DOHH2 (cell line): ENCODE results near the gene MAP3K1.

Source experiments
- H3F3A ChIP-seq: fragments of 200-600 bp; sonication (generic), shearing (Covaris generic); 2 replicates; pipeline ENCODE4 v1.6.0; 2016; ENCODE audit warnings: antibody characterized with exemption, mild to moderate bottlenecking; ENCODE audit not compliant: control insufficient read depth, insufficient read depth
- H3K27ac ChIP-seq: fragments of 200-600 bp; sonication (generic); 2 replicates; pipeline ENCODE4 v1.5.1; 2014; ENCODE audit warnings: low read depth, mild to moderate bottlenecking, low read length, moderate library complexity
- H3K27me3 ChIP-seq: fragments of 200-600 bp; sonication (generic); 2 replicates; pipeline ENCODE4 v1.6.1; 2014; ENCODE audit warnings: mild to moderate bottlenecking, low read length, mixed read lengths; ENCODE audit not compliant: control insufficient read depth
- H3K36me3 ChIP-seq: fragments of 200-600 bp; sonication (generic); 2 replicates; pipeline ENCODE4 v1.6.1; 2014; ENCODE audit warnings: mild to moderate bottlenecking, low read length, moderate library complexity, mixed read lengths; ENCODE audit not compliant: control insufficient read depth
- H3K4me1 ChIP-seq: fragments of 200-600 bp; sonication (generic); 2 replicates; pipeline ENCODE4 v1.6.1; 2014; ENCODE audit warnings: mild to moderate bottlenecking, low read length, mixed read lengths; ENCODE audit not compliant: control insufficient read depth
- H3K4me2 ChIP-seq: fragments of 200-600 bp; sonication (generic); 2 replicates; pipeline ENCODE4 v1.6.0; 2014; ENCODE audit warnings: mild to moderate bottlenecking, low read length, moderate library complexity
- H3K4me3 ChIP-seq: fragments of 200-600 bp; sonication (generic); 2 replicates; pipeline ENCODE4 v1.5.1; 2014; ENCODE audit warnings: mild to moderate bottlenecking, low read length, mixed read lengths
- H3K79me2 ChIP-seq: fragments of 200-600 bp; sonication (generic); 2 replicates; pipeline ENCODE4 v1.6.1; 2014; ENCODE audit warnings: mild to moderate bottlenecking, low read length, mixed read lengths; ENCODE audit not compliant: control insufficient read depth
- H3K9me2 ChIP-seq: fragments of 200-600 bp; sonication (generic); replicated peaks from 2 replicates; pipeline ENCODE4 v1.6.1; 2014; ENCODE audit warnings: mild to moderate bottlenecking, low read length, mixed read lengths; ENCODE audit not compliant: control insufficient read depth
- H3K9me3 ChIP-seq: fragments of 200-600 bp; sonication (generic); 2 replicates; pipeline ENCODE4 v1.6.1; 2014; ENCODE audit warnings: antibody characterized with exemption, low read length, mixed read lengths; ENCODE audit not compliant: control insufficient read depth, insufficient read depth
- H4K20me1 ChIP-seq: fragments of 200-600 bp; sonication (generic); 2 replicates; pipeline ENCODE4 v1.6.0; 2014; ENCODE audit warnings: low read depth, mild to moderate bottlenecking, antibody characterized with exemption, low read length, moderate library complexity; ENCODE audit not compliant: control insufficient read depth, insufficient read depth
- CTCF ChIP-seq: fragments of 200-600 bp; sonication (generic); IDR thresholded peaks from one replicate; pipeline ENCODE4 v1.5.1; 2014; ENCODE audit warnings: antibody characterized with exemption, mild to moderate bottlenecking, low read depth, low read length; ENCODE audit not compliant: poor library complexity, severe bottlenecking
- EZH2phosphoT487 ChIP-seq: fragments of 200-600 bp; sonication (generic); IDR thresholded peaks from 2 replicates; pipeline ENCODE4 v1.6.1; 2017; ENCODE audit warnings: borderline replicate concordance, mild to moderate bottlenecking, antibody characterized with exemption, low read length, moderate library complexity, mixed read lengths

The MAP3K1 gene

DNA sequence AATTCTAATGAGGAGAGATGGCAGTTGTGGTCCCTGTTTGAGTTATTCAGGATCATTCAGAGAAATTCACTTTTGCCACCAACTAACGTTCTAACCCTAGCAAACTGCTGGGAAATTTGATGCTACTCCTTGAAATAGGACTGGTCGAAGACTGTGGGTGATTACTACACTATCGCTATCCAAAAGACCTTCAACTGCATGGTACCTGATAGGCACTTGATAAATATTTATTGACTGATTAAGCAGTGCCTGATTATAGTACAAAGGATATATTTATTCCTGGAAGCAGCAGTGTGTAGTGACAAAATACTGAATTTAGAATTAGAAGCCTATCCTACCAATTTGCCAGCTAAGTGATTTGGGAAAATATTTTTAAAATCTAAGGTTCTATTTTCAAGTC is 14.1 kb upstream of the MAP3K1 start:
- H4K20me1 ChIP-seq = no peaks in the 10 kb centered on the region
- no peak overlapping the region for H3K4me3 ChIP-seq
- H3K4me2 ChIP-seq = no peak overlapping the region
- no peaks in the 10 kb centered on the region for H3F3A ChIP-seq
- no peak for TF ChIP-seq EZH2phosphoT487
- TF ChIP-seq CTCF = no peak
- no peaks in the 10 kb centered on the region for H3K79me2 ChIP-seq
- H3K9me3 ChIP-seq = no peaks in the 10 kb centered on the region
- no peak overlapping the region for H3K27ac ChIP-seq
- no peaks in the 10 kb centered on the region for H3K9me2 ChIP-seq
- H3K4me1 ChIP-seq = no peaks in the 10 kb centered on the region
- H3K36me3 ChIP-seq = no peaks in the 10 kb centered on the region
- H3K27me3 ChIP-seq = no peaks in the 10 kb centered on the region

- no peak overlapping the region for H3K4me3 ChIP-seq
- no peaks in the 10 kb centered on the region for H3K36me3 ChIP-seq
- no peak overlapping the region for H3K27ac ChIP-seq
- no peaks in the 10 kb centered on the region for H3K9me2 ChIP-seq
- no peaks in the 10 kb centered on the region for H4K20me1 ChIP-seq
- H3K9me3 ChIP-seq = no peaks in the 10 kb centered on the region
- H3F3A ChIP-seq = no peaks in the 10 kb centered on the region
- H3K4me1 ChIP-seq = no peaks in the 10 kb centered on the region
- H3K27me3 ChIP-seq = no peaks in the 10 kb centered on the region
- H3K4me2 ChIP-seq = no peak overlapping the region
- TF ChIP-seq EZH2phosphoT487 = no peak
- TF ChIP-seq CTCF = no peak
- no peaks in the 10 kb centered on the region for H3K79me2 ChIP-seq
Observed at GRCh38 chr5:56802205-56802604, 13.1 kb upstream of the MAP3K1 start.

- Histone ChIP-seq H3K4me3 (no peak overlapping the region), H3K4me1 (no peaks in the 10 kb centered on the region), H3K79me2 (no peaks in the 10 kb centered on the region), H3K4me2 (no peak overlapping the region), H3K27ac (no peak overlapping the region), H3K27me3 (no peaks in the 10 kb centered on the region), H3K9me3 (no peaks in the 10 kb centered on the region), H3K36me3 (no peaks in the 10 kb centered on the region), H3F3A (no peaks in the 10 kb centered on the region), H4K20me1 (no peaks in the 10 kb centered on the region), H3K9me2 (no peaks in the 10 kb centered on the region)
- TF ChIP-seq CTCF = no peak
- TF ChIP-seq EZH2phosphoT487 = no peak
Observed at GRCh38 chr5:56803025-56803424, 12.3 kb upstream of the MAP3K1 start.

GRCh38 chr5:56803894-56804293 is 11.5 kb upstream of the MAP3K1 start:
- Histone ChIP-seq H3K9me3 (no peaks in the 10 kb centered on the region), H3F3A (no peaks in the 10 kb centered on the region), H3K79me2 (no peaks in the 10 kb centered on the region), H3K9me2 (no peaks in the 10 kb centered on the region), H4K20me1 (no peaks in the 10 kb centered on the region), H3K4me1 (no peaks in the 10 kb centered on the region), H3K4me3 (no peak overlapping the region), H3K4me2 (no peak overlapping the region), H3K27ac (no peak overlapping the region), H3K36me3 (no peaks in the 10 kb centered on the region), H3K27me3 (no peaks in the 10 kb centered on the region)
- TF ChIP-seq CTCF (no peak), EZH2phosphoT487 (no peak)
